ENCODE measurements around the gene TFDP1.
"Not testable (repeated sequence)": the region's sequence is repeated elsewhere in the genome, so short reads cannot be mapped to it uniquely, and the experiment has no call there.

The TFDP1 gene

DNA sequence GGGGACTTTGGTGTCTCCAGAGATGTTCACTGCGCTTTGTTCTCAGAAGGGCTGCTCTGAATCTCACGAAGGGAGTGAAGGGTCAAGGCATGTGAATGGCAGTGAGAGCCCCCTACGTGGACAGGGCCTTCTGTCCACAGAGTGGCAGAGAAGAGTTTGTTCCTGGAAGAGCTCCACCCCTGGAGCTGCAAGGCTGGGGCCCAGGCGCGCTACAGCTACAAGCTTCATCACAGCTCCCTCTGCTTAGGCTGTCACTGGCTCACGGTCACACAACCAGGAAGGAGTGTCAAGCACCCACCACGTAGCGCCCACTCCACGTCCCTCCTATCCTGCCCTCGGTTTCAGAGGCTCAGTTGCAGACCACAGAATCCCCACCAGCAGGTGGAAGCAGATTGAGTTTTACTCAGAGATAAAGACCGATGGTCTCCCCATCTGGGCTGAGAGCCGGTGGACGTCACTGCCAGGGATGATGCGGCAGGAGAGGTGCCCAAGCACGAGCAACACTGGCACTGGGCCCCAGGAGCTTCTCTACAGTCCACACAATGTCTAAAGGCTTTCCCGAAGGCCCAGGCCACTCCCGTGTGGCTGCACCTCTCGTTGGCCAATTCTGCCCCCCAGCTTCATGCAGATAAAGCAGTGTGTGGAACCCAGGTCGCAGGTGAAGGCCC, 23.0 kb upstream of the TFDP1 start:
- Histone ChIP-seq H3K36me3 (replicated peaks in 1 of 2; ENCODE audit: control insufficient read depth in 2 of 2, insufficient read depth in 2 of 2, low read length in 2 of 2) (no peaks in the 10 kb centered on the region), H2BK120ac (ENCODE audit: low read depth, low read length) (no peak overlapping the region), H3K4me2 (ENCODE audit: insufficient read depth, low read length, poor library complexity, severe bottlenecking) (no peak overlapping the region), H3K27ac (replicated peaks; ENCODE audit: low read length) (no peak overlapping the region), H4K8ac (ENCODE audit: low read depth, low read length) (no peak overlapping the region), H2AK5ac (ENCODE audit: low read depth, low read length) (peak overlapping the region; percentile 53), H4K91ac (ENCODE audit: low read depth, low read length, poor library complexity) (no peak overlapping the region), H2BK15ac (ENCODE audit: low read length) (peak overlapping the region; percentile 83), H2BK5ac (ENCODE audit: low read length) (no peak overlapping the region), H3K9me3 (replicated peaks in 1 of 2; ENCODE audit: control insufficient read depth in 2 of 2, insufficient read depth in 1 of 2, low read depth in 1 of 2, low read length in 2 of 2) (peaks cover 0 to 4% of the 10 kb centered on the region in 2 donors), H3K4me3 (ENCODE audit: low read length in 2 of 2) (no peak overlapping the region), H2BK12ac (ENCODE audit: low read length) (no peak overlapping the region), H3K14ac (ENCODE audit: low read length) (no peak overlapping the region), H3K9ac (ENCODE audit: low read depth, low read length, poor library complexity) (peak overlapping the region; percentile 51), H3K23ac (ENCODE audit: low read depth, low read length, poor library complexity) (no peak overlapping the region), H3K4me1 (ENCODE audit: control insufficient read depth in 2 of 2, insufficient read depth in 1 of 2, low read depth in 1 of 2, low read length in 2 of 2) (peaks cover 2 to 5% of the 10 kb centered on the region in 2 donors), H2AFZ (ENCODE audit: low read length) (no peak overlapping the region), H3K4ac (ENCODE audit: low read length) (no peak overlapping the region), H3K27me3 (ENCODE audit: control insufficient read depth in 3 of 3, insufficient read depth in 3 of 3, low read depth in 1 of 3, low read length in 3 of 3) (no peaks in the 10 kb centered on the region), H3K79me1 (ENCODE audit: low read depth, low read length) (peaks cover 3% of the 10 kb centered on the region), H3K18ac (ENCODE audit: low read length) (peak overlapping the region; percentile 60)
- no peak for DNase-seq (ENCODE audit: low spot score)
- WGBS, 2 donors (ENCODE audit: extremely low coverage in 2 of 2, insufficient read length in 2 of 2, insufficient replicate concordance in 1 of 2): no CpG with 5 or more reads among the region's 19 CpGs

DNA sequence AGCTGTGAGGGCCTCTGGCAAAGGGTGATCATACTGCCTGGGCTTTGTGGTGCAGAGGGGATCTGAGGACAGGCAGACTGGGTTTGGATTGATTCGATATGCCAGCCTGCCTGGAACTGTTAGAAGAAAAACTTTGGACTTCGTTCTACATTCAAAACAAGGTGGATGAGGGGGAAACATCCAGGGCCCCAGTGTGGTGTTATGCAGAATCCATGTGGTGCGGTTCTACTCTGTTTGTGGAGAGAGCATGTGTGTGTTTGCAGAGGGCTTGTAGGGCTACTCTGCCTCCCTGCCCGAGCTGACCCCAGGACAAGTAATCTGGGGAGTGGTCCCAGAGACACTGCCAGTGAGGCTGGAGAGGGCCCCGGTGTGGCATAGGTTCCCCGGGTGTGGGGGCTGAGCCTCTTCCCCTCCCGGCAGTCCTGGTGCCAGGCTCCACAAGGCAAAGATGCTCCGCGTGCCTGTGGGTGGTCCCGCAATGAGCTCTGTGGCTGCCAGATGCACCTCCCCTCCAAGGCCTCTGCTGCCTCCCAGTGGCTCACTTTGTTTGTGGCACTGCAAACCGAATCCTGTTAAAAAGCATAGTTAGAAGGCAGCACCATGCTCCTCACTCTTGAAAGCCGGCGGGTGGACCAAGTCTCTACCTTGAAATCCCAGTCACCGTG, 22.3 kb upstream of the TFDP1 start:
- Histone ChIP-seq H4K8ac (ENCODE audit: low read depth, low read length) (no peak overlapping the region), H4K91ac (ENCODE audit: low read depth, low read length, poor library complexity) (no peak overlapping the region), H2BK120ac (ENCODE audit: low read depth, low read length) (no peak overlapping the region), H3K9ac (ENCODE audit: low read depth, low read length, poor library complexity) (peak overlapping the region; percentile 51), H3K79me1 (ENCODE audit: low read depth, low read length) (peaks cover under 1% of the 10 kb centered on the region), H3K23ac (ENCODE audit: low read depth, low read length, poor library complexity) (no peak overlapping the region), H3K4ac (ENCODE audit: low read length) (no peak overlapping the region), H2AK5ac (ENCODE audit: low read depth, low read length) (peak overlapping the region; percentile 53), H2AFZ (ENCODE audit: low read length) (peak overlapping the region; percentile 69), H3K9me3 (replicated peaks in 1 of 2; ENCODE audit: control insufficient read depth in 2 of 2, insufficient read depth in 1 of 2, low read depth in 1 of 2, low read length in 2 of 2) (peaks cover 0 to 3% of the 10 kb centered on the region in 2 donors), H3K18ac (ENCODE audit: low read length) (peak overlapping the region; percentile 60), H3K4me3 (ENCODE audit: low read length in 2 of 2) (no peak overlapping the region), H3K4me1 (ENCODE audit: control insufficient read depth in 2 of 2, insufficient read depth in 1 of 2, low read depth in 1 of 2, low read length in 2 of 2) (peaks cover 1 to 2% of the 10 kb centered on the region in 2 donors), H3K27ac (replicated peaks; ENCODE audit: low read length) (no peak overlapping the region), H2BK15ac (ENCODE audit: low read length) (peak overlapping the region; percentile 83), H3K4me2 (ENCODE audit: insufficient read depth, low read length, poor library complexity, severe bottlenecking) (no peak overlapping the region), H2BK5ac (ENCODE audit: low read length) (no peak overlapping the region), H3K14ac (ENCODE audit: low read length) (no peak overlapping the region), H2BK12ac (ENCODE audit: low read length) (no peak overlapping the region), H3K27me3 (ENCODE audit: control insufficient read depth in 3 of 3, insufficient read depth in 3 of 3, low read depth in 1 of 3, low read length in 3 of 3) (no peaks in the 10 kb centered on the region), H3K36me3 (replicated peaks in 1 of 2; ENCODE audit: control insufficient read depth in 2 of 2, insufficient read depth in 2 of 2, low read length in 2 of 2) (no peaks in the 10 kb centered on the region)
- WGBS, 2 donors (ENCODE audit: extremely low coverage in 2 of 2, insufficient read length in 2 of 2, insufficient replicate concordance in 1 of 2): no CpG with 5 or more reads among the region's 14 CpGs
- DNase-seq (ENCODE audit: low spot score): peak; percentile 65

DNA sequence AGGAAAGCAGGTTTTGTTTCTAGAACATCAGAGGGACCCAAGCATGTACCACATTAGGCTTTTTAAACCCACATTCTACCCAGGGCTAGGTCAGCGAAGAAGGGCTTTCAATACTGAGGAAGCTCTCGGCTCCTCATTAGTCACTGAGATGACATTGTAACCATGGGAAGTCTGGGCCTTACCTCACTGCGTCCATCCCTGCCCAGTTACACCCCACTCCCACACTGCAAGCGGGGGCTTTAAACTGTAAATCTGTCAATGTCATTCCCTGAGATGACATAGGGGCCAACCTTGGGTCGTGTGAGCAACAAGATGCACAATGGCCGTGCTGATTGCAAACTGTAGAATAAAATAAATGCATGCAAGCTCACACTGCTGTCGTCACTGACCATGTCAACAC, 21.7 kb upstream of the TFDP1 start:
- Histone ChIP-seq H2AK5ac (ENCODE audit: low read depth, low read length) (no peak overlapping the region), H3K4me3 (ENCODE audit: low read length in 2 of 2) (no peak overlapping the region), H3K27ac (replicated peaks; ENCODE audit: low read length) (no peak overlapping the region), H3K14ac (ENCODE audit: low read length) (no peak overlapping the region), H2AFZ (ENCODE audit: low read length) (no peak overlapping the region), H2BK5ac (ENCODE audit: low read length) (no peak overlapping the region), H2BK12ac (ENCODE audit: low read length) (no peak overlapping the region), H3K9ac (ENCODE audit: low read depth, low read length, poor library complexity) (no peak overlapping the region), H2BK120ac (ENCODE audit: low read depth, low read length) (no peak overlapping the region), H3K18ac (ENCODE audit: low read length) (no peak overlapping the region), H3K79me1 (ENCODE audit: low read depth, low read length) (no peaks in the 10 kb centered on the region), H4K91ac (ENCODE audit: low read depth, low read length, poor library complexity) (no peak overlapping the region), H3K27me3 (ENCODE audit: control insufficient read depth in 3 of 3, insufficient read depth in 3 of 3, low read depth in 1 of 3, low read length in 3 of 3) (no peaks in the 10 kb centered on the region), H3K4me1 (ENCODE audit: control insufficient read depth in 2 of 2, insufficient read depth in 1 of 2, low read depth in 1 of 2, low read length in 2 of 2) (peaks cover 0 to 2% of the 10 kb centered on the region in 2 donors), H2BK15ac (ENCODE audit: low read length) (no peak overlapping the region), H3K4ac (ENCODE audit: low read length) (no peak overlapping the region), H3K36me3 (replicated peaks in 1 of 2; ENCODE audit: control insufficient read depth in 2 of 2, insufficient read depth in 2 of 2, low read length in 2 of 2) (no peaks in the 10 kb centered on the region), H3K23ac (ENCODE audit: low read depth, low read length, poor library complexity) (no peak overlapping the region), H4K8ac (ENCODE audit: low read depth, low read length) (no peak overlapping the region), H3K4me2 (ENCODE audit: insufficient read depth, low read length, poor library complexity, severe bottlenecking) (no peak overlapping the region), H3K9me3 (replicated peaks in 1 of 2; ENCODE audit: control insufficient read depth in 2 of 2, insufficient read depth in 1 of 2, low read depth in 1 of 2, low read length in 2 of 2) (peaks cover 0 to 4% of the 10 kb centered on the region in 2 donors)
- no peak for DNase-seq (ENCODE audit: low spot score)
- WGBS, 2 donors (ENCODE audit: extremely low coverage in 2 of 2, insufficient read length in 2 of 2, insufficient replicate concordance in 1 of 2): no CpG with 5 or more reads among the region's 7 CpGs

DNA sequence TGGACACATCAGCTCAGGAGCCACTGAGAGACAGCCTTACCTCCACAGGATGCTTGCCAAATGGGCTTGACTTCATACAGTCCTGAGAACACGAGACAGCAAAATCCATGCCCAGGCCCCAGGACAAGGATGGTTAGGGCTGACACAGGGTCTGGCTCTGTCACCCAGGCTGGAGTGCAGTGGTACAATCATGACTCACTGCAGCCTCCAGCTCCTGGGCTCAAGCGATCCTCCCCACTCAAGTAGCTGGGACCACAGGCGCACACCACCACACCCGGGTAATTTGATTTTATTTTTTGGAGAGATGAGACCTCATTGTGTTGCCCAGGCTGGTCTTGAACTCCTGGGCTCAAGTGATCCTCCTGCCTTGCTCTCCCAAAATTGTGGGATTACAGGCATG, 21.0 kb upstream of the TFDP1 start:
- H4K8ac ChIP-seq (ENCODE audit: low read depth, low read length); H3K14ac ChIP-seq (ENCODE audit: low read length); H3K79me1 ChIP-seq (ENCODE audit: low read depth, low read length); H3K27me3 ChIP-seq (ENCODE audit: control insufficient read depth in 3 of 3, insufficient read depth in 3 of 3, low read depth in 1 of 3, low read length in 3 of 3); H2BK12ac ChIP-seq (ENCODE audit: low read length); DNase-seq (ENCODE audit: low spot score); H3K4me3 ChIP-seq (ENCODE audit: low read length in 2 of 2); H3K18ac ChIP-seq (ENCODE audit: low read length); H3K23ac ChIP-seq (ENCODE audit: low read depth, low read length, poor library complexity); H2BK5ac ChIP-seq (ENCODE audit: low read length); H2BK15ac ChIP-seq (ENCODE audit: low read length); H3K9ac ChIP-seq (ENCODE audit: low read depth, low read length, poor library complexity); H3K4me1 ChIP-seq (ENCODE audit: control insufficient read depth in 2 of 2, insufficient read depth in 1 of 2, low read depth in 1 of 2, low read length in 2 of 2); H2AFZ ChIP-seq (ENCODE audit: low read length); H3K4me2 ChIP-seq (ENCODE audit: insufficient read depth, low read length, poor library complexity, severe bottlenecking); H3K36me3 ChIP-seq (replicated peaks in 1 of 2; ENCODE audit: control insufficient read depth in 2 of 2, insufficient read depth in 2 of 2, low read length in 2 of 2); H4K91ac ChIP-seq (ENCODE audit: low read depth, low read length, poor library complexity); H2BK120ac ChIP-seq (ENCODE audit: low read depth, low read length); H3K9me3 ChIP-seq (replicated peaks in 1 of 2; ENCODE audit: control insufficient read depth in 2 of 2, insufficient read depth in 1 of 2, low read depth in 1 of 2, low read length in 2 of 2); H3K27ac ChIP-seq (replicated peaks; ENCODE audit: low read length); H2AK5ac ChIP-seq (ENCODE audit: low read depth, low read length); H3K4ac ChIP-seq (ENCODE audit: low read length): not testable (repeated sequence)
- WGBS, 2 donors (ENCODE audit: extremely low coverage in 2 of 2, insufficient read length in 2 of 2, insufficient replicate concordance in 1 of 2): no CpG with 5 or more reads among the region's 4 CpGs

Measured in neuronal stem cell (in vitro differentiated cells).